GM19452 (cell line): Measurements from ENCODE around the gene SLC8A1.

Experiments used
- ATAC-seq: cut with Tn5 transposase; IDR thresholded peaks from one replicate; pipeline ENCODE4 v1.9.1; 2021; ENCODE audit not compliant: unreplicated experiment

The SLC8A1 gene

GRCh38 chr2:40279482-40279881, 172.4 kb downstream of the SLC8A1 start:
- no peak for ATAC-seq

- ATAC-seq = no peak
These were observed 172.9 kb downstream of the SLC8A1 start for GRCh38 chr2:40279001-40279400.

GRCh38 chr2:40276076-40276475, 175.8 kb downstream of the SLC8A1 start:
- no peak for ATAC-seq

GRCh38 chr2:40274270-40274669, 177.6 kb downstream of the SLC8A1 start:
- ATAC-seq = no peak

GRCh38 chr2:40273734-40274182, 178.1 kb downstream of the SLC8A1 start:
- ATAC-seq = no peak

- no peak for ATAC-seq
These were observed 180.8 kb downstream of the SLC8A1 start for GRCh38 chr2:40271094-40271493.

- ATAC-seq = no peak
These were observed 181.5 kb downstream of the SLC8A1 start for GRCh38 chr2:40270372-40270771.

DNA sequence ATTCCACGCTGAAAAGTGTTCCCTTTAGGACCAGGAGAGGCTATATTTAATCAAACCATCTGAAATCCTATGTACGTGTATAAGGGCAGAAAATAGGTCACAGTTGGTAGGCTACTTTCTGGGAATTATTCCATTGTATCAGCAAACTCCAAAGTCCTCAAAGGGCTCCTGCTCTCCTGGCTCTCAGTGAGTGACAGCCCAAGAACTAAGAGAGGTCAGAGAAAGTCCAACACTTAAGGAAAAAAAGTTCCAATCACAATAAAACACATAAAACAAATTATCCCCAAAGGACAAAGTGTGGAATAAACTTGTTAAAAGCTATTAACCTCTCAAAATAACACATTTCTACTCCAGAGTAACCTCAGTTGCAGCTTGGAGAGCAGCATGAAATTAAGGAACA, 183.3 kb downstream of the SLC8A1 start:
- no peak for ATAC-seq

GRCh38 chr2:40266201-40266600, 185.7 kb downstream of the SLC8A1 start:
- ATAC-seq = no peak

GRCh38 chr2:40265602-40266001, 186.3 kb downstream of the SLC8A1 start:
- ATAC-seq = no peak

DNA sequence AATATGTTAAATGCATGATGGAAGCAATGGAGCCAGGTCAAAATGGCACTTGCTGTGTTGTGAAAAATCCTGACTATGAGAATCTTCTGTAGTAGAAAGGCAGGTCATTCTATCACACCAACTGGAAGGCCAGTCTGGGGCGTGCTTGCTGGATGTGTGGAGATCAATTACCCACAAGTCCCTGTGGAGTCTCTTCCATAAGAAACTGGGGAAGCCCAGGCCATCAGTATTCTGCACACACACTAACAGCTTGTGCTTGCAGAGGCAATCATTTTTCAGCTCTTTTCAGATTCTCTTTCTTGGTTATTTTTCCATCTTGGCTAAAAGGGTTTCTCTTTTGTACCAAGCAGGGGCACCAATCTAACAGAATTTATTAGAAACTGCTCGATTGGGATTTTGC, 190.8 kb downstream of the SLC8A1 start:
- no peak for ATAC-seq

DNA sequence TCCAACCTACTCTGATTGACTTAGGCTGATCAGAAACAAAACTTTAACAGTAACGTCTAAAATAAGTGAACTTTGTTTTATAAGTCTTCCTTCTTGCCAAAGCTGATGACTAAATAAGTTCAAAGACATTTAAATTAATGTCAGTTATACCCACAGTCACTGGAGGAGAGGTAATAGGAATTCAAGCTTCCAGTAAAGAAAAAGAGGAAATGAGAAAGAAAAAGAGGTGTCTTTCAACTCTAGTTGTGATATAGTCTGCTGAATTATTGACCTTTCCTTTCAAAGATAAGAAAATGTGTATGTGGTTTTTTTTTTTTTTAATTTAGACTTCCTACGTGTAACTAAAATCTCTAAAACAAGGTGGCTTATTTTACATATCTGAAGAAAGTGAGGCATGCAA, 191.5 kb downstream of the SLC8A1 start:
- no peak for ATAC-seq

- ATAC-seq = no peak
These were observed 192.0 kb downstream of the SLC8A1 start for GRCh38 chr2:40259900-40260299.

DNA sequence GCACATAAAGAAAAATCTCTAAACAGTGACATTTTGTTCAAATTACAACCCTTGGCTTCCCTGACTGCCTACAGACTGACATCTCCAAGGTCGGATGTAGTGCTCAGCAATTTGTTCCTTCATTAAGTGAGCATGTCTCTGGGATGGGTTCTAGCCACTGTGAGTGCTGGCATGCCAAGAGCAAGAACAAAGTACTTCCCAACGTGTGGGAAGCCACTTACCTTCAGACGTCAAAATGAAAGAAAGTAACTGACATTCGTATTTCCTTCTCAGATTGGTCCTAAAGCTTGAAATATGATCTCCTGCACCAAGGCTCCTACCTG, 193.8 kb downstream of the SLC8A1 start:
- ATAC-seq = no peak

- ATAC-seq = no peak
These were observed 194.4 kb downstream of the SLC8A1 start for GRCh38 chr2:40257340-40258134.

- ATAC-seq = no peak
These were observed 195.2 kb downstream of the SLC8A1 start for GRCh38 chr2:40256649-40257048.

DNA sequence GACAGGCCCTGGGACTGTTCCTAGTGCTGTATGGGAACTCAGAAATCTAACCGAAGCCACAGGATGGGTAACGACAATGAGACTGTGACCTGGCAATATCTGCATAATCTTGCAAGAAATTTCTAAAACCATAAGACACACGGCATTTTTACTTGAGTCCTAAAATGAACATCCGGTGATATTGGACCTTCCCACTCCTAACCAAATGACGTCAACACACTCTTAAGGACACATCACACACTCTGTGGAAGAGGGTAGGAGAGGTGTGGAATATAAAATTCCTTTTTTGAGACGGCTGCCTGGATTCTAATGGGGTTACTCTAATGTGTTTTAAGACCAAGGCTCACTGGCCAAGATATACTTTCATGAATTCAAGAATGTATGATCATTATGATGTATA, 195.9 kb downstream of the SLC8A1 start:
- no peak for ATAC-seq

GRCh38 chr2:40255103-40255502, 196.8 kb downstream of the SLC8A1 start:
- ATAC-seq = no peak

DNA sequence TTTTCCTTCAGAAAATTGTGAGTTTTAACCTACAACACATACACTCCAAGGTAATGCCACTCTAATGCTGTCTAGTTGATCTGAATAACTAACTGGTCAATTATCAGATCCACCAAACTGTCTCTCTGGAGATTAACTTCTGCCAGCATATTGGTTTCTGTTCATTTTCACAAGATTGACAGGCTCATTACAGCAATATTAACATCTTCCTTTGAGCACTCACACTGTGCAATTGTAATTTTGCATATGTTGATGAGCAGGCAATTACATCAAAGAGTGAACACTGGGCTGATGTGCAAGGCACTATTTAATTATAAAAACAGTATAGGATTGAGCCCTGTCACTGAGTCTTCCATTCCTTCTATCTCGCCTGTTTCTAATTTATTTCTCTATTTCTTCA, 197.3 kb downstream of the SLC8A1 start:
- no peak for ATAC-seq

DNA sequence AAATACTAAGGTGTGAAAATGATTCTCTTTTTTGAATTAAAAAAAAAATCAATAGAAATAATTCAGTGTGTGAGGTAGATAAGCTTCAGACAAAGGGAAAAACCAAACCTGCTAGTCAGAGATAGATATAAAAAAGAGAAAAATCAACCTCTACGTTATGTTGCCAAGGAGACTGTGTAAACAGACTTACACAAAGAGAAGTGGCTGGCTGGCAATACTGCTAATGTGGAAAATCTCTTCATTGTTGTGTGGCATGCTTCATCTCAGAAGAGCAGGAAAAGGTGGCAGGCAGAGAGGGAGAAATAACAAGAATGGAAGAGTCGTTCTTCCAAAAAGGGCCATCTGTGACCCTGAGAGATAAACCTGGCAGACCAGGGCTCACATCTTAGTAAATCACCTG, 200.8 kb downstream of the SLC8A1 start:
- no peak for ATAC-seq

DNA sequence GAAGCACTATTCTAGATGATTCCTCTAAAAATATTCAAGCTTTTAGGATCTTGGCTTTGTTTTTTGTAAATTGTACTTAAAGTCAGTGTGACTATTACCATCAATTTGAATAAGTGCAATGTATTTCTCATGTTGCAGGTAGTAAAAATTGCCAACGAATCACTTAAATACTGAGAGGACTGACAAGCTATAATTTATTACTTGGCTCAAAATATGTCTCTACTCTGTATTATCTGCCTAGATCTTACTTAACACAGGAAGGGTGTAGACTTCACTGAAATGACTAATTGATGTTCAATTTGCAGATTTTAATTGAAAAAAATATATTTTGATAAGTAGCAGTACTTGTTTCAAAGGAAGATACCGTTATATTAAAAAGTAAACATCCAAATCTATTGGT, 202.3 kb downstream of the SLC8A1 start:
- ATAC-seq = no peak

DNA sequence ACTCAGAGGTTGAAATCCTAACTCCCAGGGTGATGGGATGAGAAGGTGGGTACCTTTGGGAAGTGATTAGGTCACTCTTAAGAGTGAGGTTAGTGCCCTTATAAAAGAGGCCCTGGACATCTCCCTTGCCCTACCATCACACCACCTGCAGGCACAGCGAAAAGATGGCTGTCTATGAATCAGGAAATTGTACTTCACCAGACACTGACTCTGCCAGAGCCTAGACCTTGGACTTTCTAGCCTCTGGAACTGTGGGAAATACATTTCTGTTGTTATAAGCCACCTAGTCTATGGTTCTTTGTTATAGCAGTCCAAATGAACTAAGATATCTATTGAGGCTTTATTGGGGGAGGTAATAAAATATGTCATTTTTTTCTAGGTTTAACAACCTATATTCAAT, 203.6 kb downstream of the SLC8A1 start:
- no peak for ATAC-seq

- ATAC-seq = no peak
These were observed 207.2 kb downstream of the SLC8A1 start for GRCh38 chr2:40244675-40245074.
